ENCODE measurements around the gene CBY1. TPM values are rescaled to one million over a fixed set of nuclear protein-coding genes. Genes with fewer than 3 reads are reported as not detected.
A peak's percentile ranks its signal among the peaks of the same experiment; 100 is the strongest.

The CBY1 gene
- total and polyA plus RNA-seq, 9 of the 15 experiments (the other 6 are each of a cell fraction or from before 2014, with no cell fraction given): 5.7 to 19.7 (median 10.8) TPM

GRCh38 chr22:38657045-38657909 lies 839 bp downstream of the CBY1 start:
- intact Hi-C loops (cut with micrococcal nuclease): no loop called here
- TF ChIP-seq YY1 (IDR thresholded peaks at IDR 0.05; ENCODE audit: borderline replicate concordance in 1 of 3, control insufficient read depth in 1 of 3, extremely low read depth in 1 of 3, insufficient read depth in 3 of 3, insufficient read length in 1 of 3, insufficient replicate concordance in 2 of 3, low read depth in 1 of 3, low read length in 2 of 3) (peak in 1 of 3 experiments; percentile 61), ZNF263 (CRISPR knock-in tag; IDR thresholded peaks at IDR 0.05; ENCODE audit: borderline replicate concordance) (peak; percentile 87), SMARCA4 (IDR thresholded peaks at IDR 0.05) (no peak), ETV1 (tag; conservative IDR thresholded peaks at IDR 0.05; ENCODE audit: low read depth) (peak; percentile 31; the same call in 1 of the 2 replicates), ZNF280A (IDR thresholded peaks at IDR 0.05; ENCODE audit: low read depth, partially characterized antibody) (no peak), E2F8 (IDR thresholded peaks at IDR 0.05; ENCODE audit: low read depth, partially characterized antibody) (no peak), ETV5 (CRISPR knock-in tag; IDR thresholded peaks at IDR 0.05; ENCODE audit: low read depth) (0 out of 2 replicates have a peak, but pooled peaks have one; percentile 21), IRF9 (tag; IDR thresholded peaks at IDR 0.05) (no peak), PML (IDR thresholded peaks at IDR 0.05; ENCODE audit: low read length) (no peak), EP400 (IDR thresholded peaks at IDR 0.05) (0 out of 2 replicates have a peak, but pooled peaks have one; percentile 22), CBFA2T3 (IDR thresholded peaks at IDR 0.05) (no peak), MAFF (IDR thresholded peaks at IDR 0.05; ENCODE audit: low read length) (no peak)

More at GRCh38 chr22:38657045-38657909, 839 bp downstream of the CBY1 start:
- no peaks in the 10 kb centered on the region for H3K9me3 ChIP-seq (replicated peaks; ENCODE audit: control insufficient read depth, insufficient read depth, low read depth, low read length)
- ATAC-seq (peak; percentile 67), FAIRE-seq (peak; percentile 26), DNase-seq (ENCODE audit: extremely low read depth in 1 of 4, low spot score in 3 of 4) (peak in 2 of 4 experiments; percentile 17 to 52)
- no TSS peak for BruUV-seq (replicated peaks)
- in situ Hi-C loops (cut with MboI): no loop called here
- ChIA-PET POLR2A (interaction anchor here (0.8 to 1.1 kb wide), 3 partner anchors 10 to 50 kb away, joined by 3 read pairs; no protein-coding TSS in a partner anchor), CTCF (ENCODE audit: low intra/inter-chr PET ratio) (interaction anchor here (0.6 kb wide), 1 partner anchor 1225 kb away, joined by 3 read pairs; no protein-coding TSS in a partner anchor)
- H3K79me2 ChIP-seq (ENCODE audit: control insufficient read depth, insufficient read depth, low read length): peaks cover 15% of the 10 kb centered on the region; the same call in 2 of the 3 replicates
- peaks cover 9 to 10% of the 10 kb centered on the region in 2 experiments; a peak in 4 of 5 replicates for H3K4me1 ChIP-seq (replicated peaks in 1 of 2; ENCODE audit: control insufficient read depth in 2 of 2, insufficient read depth in 2 of 2, low read length in 2 of 2)
- peak overlapping the region; percentile 96 for H2AFZ ChIP-seq (ENCODE audit: low read depth, low read length)
- H3K27ac ChIP-seq (ENCODE audit: extremely low read depth, low read depth, low read length): peak overlapping the region; percentile 98
- no peaks in the 10 kb centered on the region for H3K9me1 ChIP-seq (ENCODE audit: control insufficient read depth, insufficient read depth, low read length)
- H3K36me3 ChIP-seq (ENCODE audit: control insufficient read depth, insufficient read depth, low read length): no peaks in the 10 kb centered on the region
- H3K4me3 ChIP-seq: peak overlapping the region; percentile 77
- WGBS (ENCODE audit: insufficient coverage, low coverage, missing lambda C conversion rate): 2% methylated on average over 16 of the region's 16 CpGs
- peak overlapping the region; percentile 96 to 98 for H3K9ac ChIP-seq (ENCODE audit: insufficient read depth in 1 of 2, low read depth in 2 of 2, low read length in 2 of 2)
- peak overlapping the region; percentile 86 for H3K4me2 ChIP-seq (ENCODE audit: insufficient read depth, low read length)
- no peaks in the 10 kb centered on the region for H3K27me3 ChIP-seq (ENCODE audit: control insufficient read depth in 2 of 2, insufficient read depth in 2 of 2, low read length in 2 of 2)
- no peaks in the 10 kb centered on the region for H4K20me1 ChIP-seq (replicated peaks; ENCODE audit: control insufficient read depth, insufficient read depth, low read length)
